RWPE1 (cell line): ENCODE results near the gene ASXL2.

Experiments
- CTCF ChIA-PET: fragments of 350-600 bp; sonication (Branson Sonifier 250); formaldehyde crosslinking; extraction: SDS; loops from one replicate; lab custom pipeline; 2021; lab: Yijun Ruan, JAX
- POLR2A ChIA-PET: fragments of 400-600 bp; formaldehyde crosslinking; extraction: SDS; loops from one replicate; lab custom pipeline; 2020; ENCODE audit warnings: antibody characterized with exemption; ENCODE audit not compliant: low non-redundant PET; lab: Yijun Ruan, JAX
- DNase-seq: peaks from one replicate; pipeline ENCODE4 v3.0.0; 2012; ENCODE audit warnings: low spot score
- H3K27ac ChIP-seq: fragments of 450-650 bp; 2 replicates; pipeline ENCODE4 v1.5.1; 2017
- TF ChIP-seq, protein P1 (sequence below): fragments of 450-650 bp; conservative IDR thresholded peaks from 2 replicates; pipeline ENCODE4 v1.5.1; 2017; ENCODE audit warnings: low read depth, mild to moderate bottlenecking

ASXL2 gene

DNA sequence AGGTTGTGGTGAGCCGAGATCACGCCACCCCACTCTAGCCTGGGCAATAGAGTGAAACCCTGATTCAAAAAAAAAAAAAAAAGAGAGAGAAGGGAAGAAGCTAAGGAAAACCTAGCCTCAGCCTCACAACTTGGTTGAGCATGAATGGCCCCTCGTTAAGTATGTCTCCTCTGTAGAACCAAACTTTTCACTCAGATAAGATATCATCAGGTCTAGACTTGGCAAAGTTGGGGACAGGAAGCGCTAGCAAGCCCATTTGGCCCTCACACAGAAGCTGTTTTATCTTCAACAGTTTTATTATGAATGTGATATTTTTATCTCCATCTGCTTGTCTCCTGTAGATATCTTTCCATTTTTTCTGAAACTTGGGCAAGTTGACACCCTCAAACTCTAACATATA is 3.5 kb upstream of the ASXL2 start:
- ChIA-PET CTCF (interaction anchor here (0.6 kb wide), 1 partner anchor 200 kb away, joined by 3 read pairs; no protein-coding TSS in a partner anchor), POLR2A (no interaction called here)
- TF ChIP-seq, protein P1, sequence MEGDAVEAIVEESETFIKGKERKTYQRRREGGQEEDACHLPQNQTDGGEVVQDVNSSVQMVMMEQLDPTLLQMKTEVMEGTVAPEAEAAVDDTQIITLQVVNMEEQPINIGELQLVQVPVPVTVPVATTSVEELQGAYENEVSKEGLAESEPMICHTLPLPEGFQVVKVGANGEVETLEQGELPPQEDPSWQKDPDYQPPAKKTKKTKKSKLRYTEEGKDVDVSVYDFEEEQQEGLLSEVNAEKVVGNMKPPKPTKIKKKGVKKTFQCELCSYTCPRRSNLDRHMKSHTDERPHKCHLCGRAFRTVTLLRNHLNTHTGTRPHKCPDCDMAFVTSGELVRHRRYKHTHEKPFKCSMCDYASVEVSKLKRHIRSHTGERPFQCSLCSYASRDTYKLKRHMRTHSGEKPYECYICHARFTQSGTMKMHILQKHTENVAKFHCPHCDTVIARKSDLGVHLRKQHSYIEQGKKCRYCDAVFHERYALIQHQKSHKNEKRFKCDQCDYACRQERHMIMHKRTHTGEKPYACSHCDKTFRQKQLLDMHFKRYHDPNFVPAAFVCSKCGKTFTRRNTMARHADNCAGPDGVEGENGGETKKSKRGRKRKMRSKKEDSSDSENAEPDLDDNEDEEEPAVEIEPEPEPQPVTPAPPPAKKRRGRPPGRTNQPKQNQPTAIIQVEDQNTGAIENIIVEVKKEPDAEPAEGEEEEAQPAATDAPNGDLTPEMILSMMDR = no peak
- no peak for DNase-seq
- H3K27ac ChIP-seq = no peak overlapping the region

DNA sequence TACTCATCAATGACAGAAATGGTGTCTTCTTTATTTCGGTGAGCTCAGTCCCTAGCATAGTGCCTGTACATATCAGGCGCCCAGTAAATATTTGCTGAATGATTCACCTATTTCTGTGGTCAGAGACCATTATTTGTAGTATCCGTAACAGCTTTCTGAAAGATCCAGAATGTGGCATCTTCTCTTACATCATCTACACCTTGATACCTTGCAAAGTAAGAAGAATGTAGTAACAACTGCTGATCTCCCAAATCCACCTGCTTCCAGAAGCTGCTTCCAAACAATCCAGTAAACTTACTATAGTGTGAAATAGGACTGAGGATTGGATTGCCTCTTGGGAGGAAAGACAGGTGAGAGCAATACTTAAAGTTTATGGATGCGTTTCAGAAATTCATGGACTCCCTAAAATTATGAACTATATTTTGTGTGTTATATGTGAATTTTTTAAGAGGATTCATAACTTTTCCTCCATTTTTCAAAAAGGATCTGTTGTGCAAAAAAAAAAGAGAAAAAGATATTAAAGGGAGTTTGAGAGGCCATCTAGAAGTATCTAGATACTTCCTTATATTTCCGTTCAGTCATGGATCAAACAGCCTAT is 945 bp upstream of the ASXL2 start:
- DNase-seq = peak; percentile 42
- ChIA-PET POLR2A (interaction anchor here (0.6 to 1.2 kb wide), 2 partner anchors 103 to 188 kb away, joined by 3 read pairs; no protein-coding TSS in a partner anchor), CTCF (no interaction called here)
- H3K27ac ChIP-seq = no peak overlapping the region
- TF ChIP-seq, protein P1 = no peak

DNA sequence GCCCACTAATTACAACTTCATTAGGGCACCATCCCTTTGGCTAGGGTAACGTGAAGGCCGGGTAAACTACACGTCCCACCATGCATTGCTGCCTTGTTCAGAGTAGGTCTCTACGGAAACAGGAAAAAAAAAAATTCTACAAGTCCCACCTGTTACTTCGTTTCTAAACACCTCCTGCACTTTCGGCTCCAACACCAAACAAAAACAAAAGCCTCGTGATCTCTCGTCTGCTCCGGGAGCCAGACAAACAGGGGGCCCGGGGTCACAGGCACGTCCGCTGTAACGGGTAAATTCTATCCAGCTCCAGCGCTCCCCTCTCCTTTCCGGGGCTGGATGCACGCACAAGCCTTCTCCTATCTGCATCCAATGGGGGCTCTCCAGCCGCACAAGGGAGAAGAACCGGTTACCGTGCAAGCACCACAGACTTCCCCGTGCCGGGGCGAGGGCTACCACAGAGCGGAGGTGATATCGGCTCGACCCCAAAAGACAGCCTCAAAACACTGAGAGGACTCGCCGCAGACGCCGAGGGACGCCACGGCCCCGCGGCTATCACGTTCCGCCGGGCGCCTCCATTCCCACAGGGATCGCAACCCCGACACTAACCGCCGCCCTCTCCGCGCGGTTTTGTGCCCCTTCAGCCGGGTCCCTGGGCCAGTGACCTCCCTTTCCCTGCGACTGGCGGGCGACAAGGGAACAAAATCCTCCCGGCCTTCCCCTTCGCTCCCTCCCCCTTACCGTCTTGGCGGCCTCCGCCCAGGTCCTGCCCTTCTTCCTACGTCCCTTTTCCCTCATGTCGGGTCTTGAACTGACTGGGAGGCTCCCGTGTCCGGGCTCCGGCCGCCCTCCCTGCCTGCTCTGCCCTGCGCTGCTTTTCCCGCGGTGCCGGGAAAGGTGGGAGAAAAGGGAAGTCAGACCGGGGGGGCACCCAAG is 591 bp downstream of the ASXL2 start:
- H3K27ac ChIP-seq = peak overlapping the region; percentile 95
- TF ChIP-seq, protein P1 = no peak
- CTCF ChIA-PET = no interaction called here
- POLR2A ChIA-PET = interaction anchor here (1.2 kb wide), 1 partner anchor 104 kb away, joined by 3 read pairs; no protein-coding TSS in a partner anchor
- peak; percentile 61 for DNase-seq

DNA sequence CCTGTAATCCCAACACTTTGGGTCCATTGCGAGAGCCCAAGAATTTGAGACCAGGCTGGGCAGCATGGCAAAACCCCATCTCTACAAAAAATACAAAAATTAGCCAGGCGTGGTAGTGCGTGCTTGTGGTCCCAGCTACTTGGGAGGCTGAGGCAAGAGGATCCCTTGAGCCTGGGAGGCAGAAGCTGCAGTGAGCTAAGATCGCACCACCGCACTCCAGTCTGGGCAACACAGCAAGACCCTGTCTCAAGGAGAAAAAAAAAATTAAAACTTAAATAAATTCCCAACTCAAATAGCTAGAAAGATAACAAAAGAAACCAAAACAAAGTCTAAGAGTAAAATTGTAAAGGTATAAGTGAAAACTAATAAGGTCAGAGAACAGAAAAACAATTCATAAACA is 6.2 kb downstream of the ASXL2 start:
- TF ChIP-seq, protein P1 = no peak
- no peak overlapping the region for H3K27ac ChIP-seq
- ChIA-PET POLR2A (no interaction called here), CTCF (no interaction called here)
- no peak for DNase-seq

DNA sequence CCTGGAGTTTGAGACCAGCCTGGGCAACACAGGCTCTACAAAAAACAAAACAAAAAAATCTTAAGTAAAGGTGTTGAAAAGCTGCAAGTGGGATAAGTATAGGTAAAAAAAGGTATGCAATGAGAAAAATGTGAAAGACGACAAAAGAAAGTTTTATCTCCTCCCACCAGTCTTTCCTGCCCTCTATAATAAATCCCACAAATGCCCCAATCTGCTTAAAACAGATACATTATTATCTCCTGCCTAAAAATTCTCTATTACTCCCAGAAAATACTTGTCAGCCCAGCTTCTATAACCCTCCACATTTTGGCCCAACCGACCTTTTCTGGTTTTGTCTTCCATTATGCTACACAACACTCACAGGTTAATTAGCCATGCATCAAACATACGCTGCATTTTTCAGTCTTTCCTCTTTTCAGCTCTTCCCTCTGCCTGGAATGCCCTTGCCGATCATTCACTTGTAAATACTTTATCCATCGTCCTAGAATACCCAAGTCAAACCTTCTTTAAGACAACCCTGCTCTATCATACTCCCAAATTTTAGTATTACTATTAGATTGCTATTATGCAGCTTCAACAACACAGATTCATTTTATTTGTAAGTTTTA is 10.8 kb downstream of the ASXL2 start:
- ChIA-PET CTCF (interaction anchor here (0.7 kb wide), 1 partner anchor 41 kb away, joined by 6 read pairs; no protein-coding TSS in a partner anchor), POLR2A (no interaction called here)
- no peak for DNase-seq
- TF ChIP-seq, protein P1 = no peak
- H3K27ac ChIP-seq = no peak overlapping the region

DNA sequence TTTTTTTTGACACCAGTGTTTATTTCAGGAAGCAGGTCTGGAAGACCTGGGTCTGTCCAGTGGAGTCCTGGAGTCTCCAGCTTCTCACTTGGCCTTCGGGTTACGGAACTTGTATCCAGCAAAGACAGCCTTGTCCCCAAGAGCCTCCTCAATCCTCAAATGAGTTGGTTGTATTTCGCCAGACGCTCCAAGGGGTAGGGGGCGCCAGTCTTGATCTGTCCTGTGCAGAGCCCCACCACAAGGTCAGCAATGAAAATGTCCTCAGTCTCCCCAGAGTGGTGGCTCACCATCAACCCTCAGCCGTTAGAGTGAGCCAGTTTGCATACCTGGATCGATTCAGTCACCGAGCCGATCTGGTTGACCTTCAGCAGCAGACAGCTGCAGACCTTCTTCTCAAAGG is 21.9 kb downstream of the ASXL2 start:
- POLR2A ChIA-PET = no interaction called here
- no peak for DNase-seq
- CTCF ChIA-PET = interaction anchor here (0.6 kb wide), 2 partner anchors 10 to 41 kb away, joined by 3 to 4 read pairs; no protein-coding TSS in a partner anchor
- TF ChIP-seq, protein P1 = no peak
- no peak overlapping the region for H3K27ac ChIP-seq
